A549 (cell line): ENCODE data around the gene PDE4D. TPM values are rescaled to one million over a fixed set of nuclear protein-coding genes. Genes with fewer than 3 reads are reported as not detected.

Experiments
- ATAC-seq, 2 experiments: fragments of 200-7000 bp in 1 of 2; fragments of >200 bp in 1 of 2; cut with Nextera tagmentation in 1 of 2; cut with Tn5 transposase in 1 of 2; 3 replicates each; pipeline versions ENCODE4 v1.8.0 to v1.9.1; 2018 to 2020; ENCODE audit warnings: mild to moderate bottlenecking in 1 of 2, moderate library complexity in 1 of 2
- CTCF ChIA-PET: fragments of 300-600 bp; sonication (Branson Sonifier 250); formaldehyde crosslinking; extraction: SDS; loops from one replicate; lab custom pipeline; 2021; ENCODE audit warnings: antibody characterized with exemption, inconsistent platforms; lab: Yijun Ruan, JAX
- POLR2A ChIA-PET: fragments of 350-600 bp; formaldehyde crosslinking; extraction: SDS; loops from one replicate; lab custom pipeline; 2021; ENCODE audit warnings: antibody characterized with exemption, inconsistent platforms; lab: Yijun Ruan, JAX
- DNase-seq, 2 experiments: peaks; one replicate each; pipeline versions ENCODE4 v3.0.0 to v3.0.0-alpha.2; 2011 to 2016; ENCODE audit warnings: low read depth in 1 of 2, low spot score in 1 of 2
- FAIRE-seq: peaks from 2 replicates; lab custom pipeline; 2011; peaks lifted over from hg19 to GRCh38; lab: Jason Lieb, UNC
- H3K27ac ChIP-seq, 2 experiments: fragments of >200 bp; sonication (Bioruptor Twin); formaldehyde crosslinking; 3 replicates each; pipeline ENCODE4 v1.5.1; 2016 to 2017
- H3K4me1 ChIP-seq: fragments of >200 bp; sonication (Bioruptor Twin); formaldehyde crosslinking; 3 replicates; pipeline ENCODE4 v1.6.1; 2016
- H3K4me2 ChIP-seq: fragments of >200 bp; sonication (Bioruptor Twin); formaldehyde crosslinking; 3 replicates; pipeline ENCODE4 v1.6.1; 2016
- H3K4me3 ChIP-seq: fragments of >200 bp; sonication (Bioruptor Twin); formaldehyde crosslinking; 3 replicates; pipeline ENCODE4 v1.5.1; 2016
- H3K9me3 ChIP-seq: fragments of >200 bp; sonication (Bioruptor Twin); formaldehyde crosslinking; 3 replicates; pipeline ENCODE4 v1.6.1; 2016
- ATOH8 ChIP-seq: fragments of 250-450 bp; sonication (Bioruptor Pico); IDR thresholded peaks from 2 replicates; pipeline ENCODE4 v1.5.0; 2020; ENCODE audit warnings: low read depth, mild to moderate bottlenecking, moderate library complexity
- BCL3 ChIP-seq: fragments of >200 bp; sonication (Bioruptor Twin); formaldehyde crosslinking; IDR thresholded peaks from 3 replicates; pipeline ENCODE4 v1.6.1; 2016
- CBX2 ChIP-seq: fragments of 200-600 bp; sonication (generic); IDR thresholded peaks from 2 replicates; pipeline ENCODE4 v1.6.1; 2016; ENCODE audit warnings: low read depth, mild to moderate bottlenecking, borderline replicate concordance
- CEBPB ChIP-seq, 2 experiments: fragments of >200 bp in 1 of 2; sonication (Bioruptor Twin) in 1 of 2; formaldehyde crosslinking in 1 of 2; IDR thresholded peaks; 2 replicates each; pipeline ENCODE4 v1.6.1; 2012 to 2016
- CTCF ChIP-seq: fragments of >200 bp; sonication (Bioruptor Twin); formaldehyde crosslinking; IDR thresholded peaks from 3 replicates; pipeline ENCODE4 v1.5.1; 2016
- ELK1 ChIP-seq: fragments of 150-350 bp; IDR thresholded peaks from 2 replicates; pipeline ENCODE4 v1.6.1; 2014; ENCODE audit warnings: low read depth, mild to moderate bottlenecking, low read length
- EP300 ChIP-seq, 2 experiments: fragments of >200 bp; sonication (Bioruptor Twin); formaldehyde crosslinking; IDR thresholded peaks; 2 replicates in 1 of 2; 3 replicates in 1 of 2; pipeline ENCODE4 v1.6.1; 2016 to 2017
- ESRRA ChIP-seq: fragments of 150-350 bp; IDR thresholded peaks from 2 replicates; pipeline ENCODE4 v1.6.1; 2014; ENCODE audit warnings: mild to moderate bottlenecking, low read length, borderline replicate concordance
- FOSB ChIP-seq: fragments of 250-450 bp; sonication (Bioruptor Pico); IDR thresholded peaks from 2 replicates; pipeline ENCODE4 v1.5.0; 2020; ENCODE audit warnings: mild to moderate bottlenecking, moderate library complexity
- FOSL2 ChIP-seq, 2 experiments: fragments of 450-650 bp in 1 of 2; fragments of >200 bp in 1 of 2; sonication (Bioruptor Twin) in 1 of 2; formaldehyde crosslinking; IDR thresholded peaks; 2 replicates each; pipeline versions ENCODE4 v1.5.0 to v1.6.1; 2016 to 2020; ENCODE audit warnings: mild to moderate bottlenecking in 1 of 2, moderate library complexity in 1 of 2
- GATA3 ChIP-seq: IDR thresholded peaks from 2 replicates; pipeline ENCODE4 v1.6.1; 2012; ENCODE audit warnings: borderline replicate concordance
- HES2 ChIP-seq: fragments of >200 bp; sonication (Bioruptor Twin); formaldehyde crosslinking; IDR thresholded peaks from 2 replicates; pipeline ENCODE4 v1.6.1; 2016
- HOXB5 ChIP-seq: fragments of 250-450 bp; sonication (Bioruptor Pico); IDR thresholded peaks from 2 replicates; pipeline ENCODE4 v1.5.0; 2020; ENCODE audit warnings: mild to moderate bottlenecking, moderate library complexity
- JUN ChIP-seq, 2 experiments: fragments of >200 bp; sonication (Bioruptor Twin); formaldehyde crosslinking; IDR thresholded peaks; 2 replicates in 1 of 2; 3 replicates in 1 of 2; pipeline ENCODE4 v1.6.1; 2016 to 2017
- JUNB ChIP-seq: fragments of >200 bp; sonication (Bioruptor Twin); formaldehyde crosslinking; IDR thresholded peaks from 2 replicates; pipeline ENCODE4 v1.6.1; 2016
- MAFK ChIP-seq: fragments of 450-650 bp; IDR thresholded peaks from 2 replicates; pipeline ENCODE4 v1.6.1; 2014; ENCODE audit not compliant: partially characterized antibody
- MAX ChIP-seq: IDR thresholded peaks from 2 replicates; pipeline ENCODE4 v1.6.1; 2012
- PBX3 ChIP-seq: IDR thresholded peaks from 2 replicates; pipeline ENCODE4 v1.6.1; 2012
- PHF8 ChIP-seq: fragments of 200-600 bp; sonication (generic); IDR thresholded peaks from 2 replicates; pipeline ENCODE4 v1.6.1; 2016; ENCODE audit warnings: low read depth, mild to moderate bottlenecking, antibody characterized with exemption, moderate library complexity, borderline replicate concordance
- POLR2A ChIP-seq: IDR thresholded peaks from 2 replicates; pipeline ENCODE4 v1.6.1; 2012; ENCODE audit warnings: mild to moderate bottlenecking, low read length
- RAD21 ChIP-seq, 2 experiments: fragments of >200 bp in 1 of 2; sonication (Bioruptor Twin) in 1 of 2; formaldehyde crosslinking in 1 of 2; IDR thresholded peaks in 1 of 2; conservative IDR thresholded peaks in 1 of 2; 2 replicates in 1 of 2; 3 replicates in 1 of 2; pipeline ENCODE4 v1.6.1; 2012 to 2018; ENCODE audit warnings: inconsistent platforms in 1 of 2
- SMC3 ChIP-seq: fragments of >200 bp; sonication (Bioruptor Twin); formaldehyde crosslinking; IDR thresholded peaks from 3 replicates; pipeline ENCODE4 v1.6.1; 2018; ENCODE audit warnings: inconsistent platforms
- TFCP2L1 ChIP-seq: fragments of 250-450 bp; sonication (Bioruptor Pico); IDR thresholded peaks from 2 replicates; pipeline ENCODE4 v1.5.0; 2021; ENCODE audit warnings: mild to moderate bottlenecking
- TP53 ChIP-seq: fragments of 250-450 bp; sonication (Bioruptor Pico); IDR thresholded peaks from 2 replicates; pipeline ENCODE4 v1.5.0; 2021; ENCODE audit warnings: mild to moderate bottlenecking, moderate library complexity
- ZC3H11A ChIP-seq: fragments of 450-650 bp; IDR thresholded peaks from 2 replicates; pipeline ENCODE4 v1.6.1; 2014; ENCODE audit warnings: antibody characterized with exemption, mild to moderate bottlenecking
- ZNF302 ChIP-seq: fragments of 250-450 bp; sonication (Bioruptor Pico); IDR thresholded peaks from 2 replicates; pipeline ENCODE4 v1.9.0; 2021; ENCODE audit warnings: inconsistent platforms, mild to moderate bottlenecking, moderate library complexity
- WGBS: methylation state at CpG from one replicate; pipeline ENCODE4 v1.1.6; 2017; ENCODE audit errors: missing lambda C conversion rate; 5-methylcytosine and 5-hydroxymethylcytosine counted together
- polyA plus RNA-seq, 4 experiments: library from polyadenylated mRNA; depleted of rRNA in 3 of 4; stranded (reverse); fragments of >200 nt; fragmentation: RNase III in 1 of 4; extraction: RNeasy Plus Mini Kit Qiagen cat#74134 plus additional on column Dnase treatment in 1 of 4; gene quantifications; 2 replicates in 3 of 4; 3 replicates in 1 of 4; pipeline ENCODE4 v1.2.3, GENCODE V29; 2011 to 2017

The PDE4D gene
- polyA plus RNA-seq, 2 of the 4 experiments (the other 2 are of a cell fraction), result 74.0 to 213 TPM

- TF ChIP-seq JUNB (peak; percentile 93), MAX (peak; percentile 76), ZNF302 (CRISPR knock-in tag) (no peak), BCL3 (peak; percentile 82), FOSL2 (IDR thresholded peaks at IDR 0.05) (peak; percentile 82), FOSL2 (CRISPR knock-in tag; IDR thresholded peaks at IDR 0.05) (peak; percentile 90), FOSB (CRISPR knock-in tag) (0 out of 2 replicates have a peak, but pooled peaks have one; percentile 44), TFCP2L1 (CRISPR knock-in tag) (no peak), ZC3H11A (no peak), CBX2 (no peak), EP300 (IDR thresholded peaks at IDR 0.05) (peak; percentile 88 to 92; a peak in 3 of 5 replicates), HOXB5 (CRISPR knock-in tag) (peak; percentile 44; the same call in 1 of the 2 replicates), PBX3 (no peak; the same call in 1 of the 2 replicates), CEBPB (IDR thresholded peaks at IDR 0.05) (peak; percentile 84 to 95), SMC3 (peak; percentile 39; the same call in 1 of the 3 replicates), ATOH8 (CRISPR knock-in tag) (peak; percentile 86; the same call in 1 of the 2 replicates), HES2 (peak; percentile 45; the same call in 1 of the 2 replicates), PHF8 (no peak), RAD21 (conservative IDR thresholded peaks at IDR 0.05 in 1 of 2, IDR thresholded peaks at IDR 0.05 in 1 of 2) (peak; percentile 26 to 53; a peak in 3 of 5 replicates), MAFK (peak; percentile 55), ELK1 (no peak), CTCF (no peak), ESRRA (no peak), POLR2A (no peak), GATA3 (peak; percentile 86; the same call in 1 of the 2 replicates), JUN (IDR thresholded peaks at IDR 0.05) (peak; percentile 82 to 89), TP53 (no peak)
- no peak overlapping the region for H3K4me3 ChIP-seq
- ChIA-PET CTCF (interaction anchor here (0.9 to 1.5 kb wide), 4 partner anchors 29 to 119 kb away, joined by 3 to 4 read pairs (median 4); no protein-coding TSS in a partner anchor), POLR2A (interaction anchor here (0.7 to 5.2 kb wide), 4 partner anchors 25 to 902 kb away, joined by 3 to 36 read pairs (median 4); no protein-coding TSS in a partner anchor)
- FAIRE-seq, result peak; percentile 73
- H3K4me2 ChIP-seq, result peak overlapping the region; percentile 83
- 2% methylated on average over 6 of the region's 6 CpGs for WGBS
- peak; percentile 87 to 91 for DNase-seq
- peak overlapping the region; percentile 90 to 95 for H3K27ac ChIP-seq
- H3K9me3 ChIP-seq, result no peaks in the 10 kb centered on the region
- peak; percentile 80 to 84 for ATAC-seq
- peaks cover 86% of the 10 kb centered on the region for H3K4me1 ChIP-seq
Measured at GRCh38 chr5:59792983-59793585, 100.4 kb downstream of the PDE4D start.
